ENCODE results near the gene MTHFD2. TPM values are rescaled to one million over a fixed set of nuclear protein-coding genes. Genes with fewer than 3 reads are reported as not detected.

Gene MTHFD2
- total and polyA plus RNA-seq, 2 donors from 2014 or later, result 19.0 to 69.6 TPM

DNA sequence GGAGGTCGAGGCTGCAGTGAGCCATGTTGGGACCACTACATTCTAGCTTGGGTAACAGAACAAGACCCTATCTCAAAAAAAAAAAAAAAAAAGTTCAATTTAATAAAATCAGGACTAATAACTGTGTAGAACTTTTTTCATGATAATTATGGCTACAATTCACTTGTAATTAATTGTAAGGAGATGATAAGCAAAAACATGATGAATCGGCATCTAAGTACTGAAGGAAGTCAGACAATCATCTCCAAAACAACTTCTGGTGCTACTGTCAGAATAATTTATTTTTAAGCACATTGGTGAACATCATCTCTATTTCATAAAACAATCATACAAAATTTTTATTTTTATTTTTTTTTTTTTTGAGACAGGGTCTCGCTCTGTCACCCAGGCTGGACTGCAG lies 9.7 kb upstream of the MTHFD2 start:
- Histone ChIP-seq H3K27me3 (ENCODE audit: control insufficient read depth, insufficient read depth, low read length) (no peaks in the 10 kb centered on the region), H3K9ac (ENCODE audit: low read length in 3 of 3) (no peak overlapping the region), H3K9me3 (ENCODE audit: control insufficient read depth in 2 of 3, insufficient read depth in 1 of 3, low read length in 3 of 3) (no peaks in the 10 kb centered on the region), H3K4me3 (ENCODE audit: low read length in 3 of 3) (no peak overlapping the region), H3K27ac (ENCODE audit: low read depth in 2 of 2, low read length in 2 of 2) (no peak overlapping the region), H3K36me3 (ENCODE audit: control insufficient read depth in 2 of 3, insufficient read depth in 3 of 3, low read length in 3 of 3) (no peaks in the 10 kb centered on the region), H3K4me1 (ENCODE audit: control insufficient read depth in 2 of 3, insufficient read depth in 2 of 3, low read depth in 1 of 3, low read length in 3 of 3) (no peaks in the 10 kb centered on the region)
- intact Hi-C loops (cut with DNase I), result no loop called here
- TF ChIP-seq CTCF (IDR thresholded peaks at IDR 0.05; ENCODE audit: borderline replicate concordance, extremely low read depth, insufficient read depth), result no peak
- DNase-seq (no peak), FAIRE-seq (no peak)

GRCh38 chr2:74191596-74192380 lies 6.6 kb upstream of the MTHFD2 start:
- H3K9me3 ChIP-seq (ENCODE audit: control insufficient read depth in 2 of 3, insufficient read depth in 1 of 3, low read length in 3 of 3), result no peaks in the 10 kb centered on the region
- H3K4me1 ChIP-seq (ENCODE audit: control insufficient read depth in 2 of 3, insufficient read depth in 2 of 3, low read depth in 1 of 3, low read length in 3 of 3), result no peaks in the 10 kb centered on the region
- no peak overlapping the region for H3K4me3 ChIP-seq (ENCODE audit: low read length in 3 of 3)
- FAIRE-seq, result no peak
- H3K36me3 ChIP-seq (ENCODE audit: control insufficient read depth in 2 of 3, insufficient read depth in 3 of 3, low read length in 3 of 3), result no peaks in the 10 kb centered on the region
- H3K27ac ChIP-seq (ENCODE audit: low read depth in 2 of 2, low read length in 2 of 2), result no peak overlapping the region
- intact Hi-C loops (cut with DNase I), result no loop called here
- no peak overlapping the region for H3K9ac ChIP-seq (ENCODE audit: low read length in 3 of 3)
- H3K27me3 ChIP-seq (ENCODE audit: control insufficient read depth, insufficient read depth, low read length), result no peaks in the 10 kb centered on the region
- DNase-seq, result no peak
- no peak for TF ChIP-seq CTCF (IDR thresholded peaks at IDR 0.05; ENCODE audit: borderline replicate concordance, extremely low read depth, insufficient read depth)

- no peaks in the 10 kb centered on the region for H3K36me3 ChIP-seq (ENCODE audit: control insufficient read depth in 2 of 3, insufficient read depth in 3 of 3, low read length in 3 of 3)
- intact Hi-C loops (cut with DNase I), result no loop called here
- no peak for DNase-seq
- no peak for TF ChIP-seq CTCF (IDR thresholded peaks at IDR 0.05; ENCODE audit: borderline replicate concordance, extremely low read depth, insufficient read depth)
- H3K27ac ChIP-seq (ENCODE audit: low read depth in 2 of 2, low read length in 2 of 2), result no peak overlapping the region
- no peak overlapping the region for H3K9ac ChIP-seq (ENCODE audit: low read length in 3 of 3)
- peaks cover 0 to 10% (median 3%) of the 10 kb centered on the region in 3 donors for H3K4me1 ChIP-seq (ENCODE audit: control insufficient read depth in 2 of 3, insufficient read depth in 2 of 3, low read depth in 1 of 3, low read length in 3 of 3)
- no peak for FAIRE-seq
- H3K4me3 ChIP-seq (ENCODE audit: low read length in 3 of 3), result no peak overlapping the region
- no peaks in the 10 kb centered on the region for H3K27me3 ChIP-seq (ENCODE audit: control insufficient read depth, insufficient read depth, low read length)
- no peaks in the 10 kb centered on the region for H3K9me3 ChIP-seq (ENCODE audit: control insufficient read depth in 2 of 3, insufficient read depth in 1 of 3, low read length in 3 of 3)
Measured at GRCh38 chr2:74194799-74195198, 3.6 kb upstream of the MTHFD2 start.
